SK-N-SH (cell line): Measurements from ENCODE around the gene KNDC1. TPM values are rescaled to one million over a fixed set of nuclear protein-coding genes. Genes with fewer than 3 reads are reported as not detected.

ENCODE experiments used
- CTCF ChIA-PET: fragments of 300-600, 350-600 bp; formaldehyde crosslinking; extraction: SDS; loops from one replicate; lab custom pipeline; 2021; lab: Yijun Ruan, JAX
- POLR2A ChIA-PET: fragments of 350-600 bp; sonication (Branson Sonifier 250); formaldehyde crosslinking; extraction: SDS; loops from one replicate; lab custom pipeline; 2020; ENCODE audit warnings: antibody characterized with exemption, inconsistent platforms; lab: Yijun Ruan, JAX
- DNase-seq: peaks from one replicate; pipeline ENCODE4 v3.0.0; 2012
- H2AFZ ChIP-seq: fragments of 200-600 bp; sonication (generic); 2 replicates; pipeline ENCODE4 v1.8.1; 2016; ENCODE audit warnings: antibody characterized with exemption, mild to moderate bottlenecking, low read depth
- H3F3A ChIP-seq: fragments of 200-600 bp; sonication (generic); replicated peaks from 2 replicates; pipeline ENCODE3; 2016; ENCODE audit warnings: antibody characterized with exemption, mild to moderate bottlenecking; ENCODE audit not compliant: insufficient read depth
- H3K27ac ChIP-seq, 2 experiments: fragments of 200-500 bp in 1 of 2; fragments of 200-600 bp in 1 of 2; sonication (Bioruptor generic) in 1 of 2; sonication (generic), shearing (Covaris generic) in 1 of 2; 2 replicates each; pipeline versions ENCODE4 v1.5.1 to v1.6.1; 2014 to 2016; ENCODE audit warnings: low read depth in 2 of 2, inconsistent platforms in 1 of 2, low read length in 1 of 2, mild to moderate bottlenecking in 1 of 2, mixed read lengths in 1 of 2
- H3K27me3 ChIP-seq: fragments of 200-600 bp; sonication (generic), shearing (Covaris generic); 2 replicates; pipeline ENCODE4 v1.6.1; 2016; ENCODE audit warnings: mixed run types; ENCODE audit not compliant: insufficient read depth
- H3K36me3 ChIP-seq, 2 experiments: fragments of 200-500 bp in 1 of 2; fragments of 200-600 bp in 1 of 2; sonication (Bioruptor generic) in 1 of 2; sonication (generic) in 1 of 2; replicated peaks in 1 of 2; 2 replicates each; pipeline versions ENCODE3 to v1.5.1; 2014 to 2016; ENCODE audit warnings: low read length in 1 of 2, mild to moderate bottlenecking in 1 of 2; ENCODE audit not compliant: insufficient read depth in 2 of 2, control insufficient read depth in 1 of 2
- H3K4me1 ChIP-seq, 2 experiments: fragments of 200-500 bp in 1 of 2; fragments of 200-600 bp in 1 of 2; sonication (Bioruptor generic) in 1 of 2; sonication (generic), shearing (Covaris generic) in 1 of 2; 2 replicates each; pipeline versions ENCODE4 v1.5.1 to v1.6.1; 2014 to 2016; ENCODE audit warnings: low read depth in 1 of 2, low read length in 1 of 2, mixed run types in 1 of 2; ENCODE audit not compliant: insufficient read depth in 2 of 2, control insufficient read depth in 1 of 2
- H3K4me2 ChIP-seq: fragments of 200-600 bp; sonication (generic), shearing (Covaris generic); 2 replicates; pipeline ENCODE4 v1.6.1; 2017; ENCODE audit warnings: mixed run types
- H3K4me3 ChIP-seq, 2 experiments: fragments of 200-500 bp in 1 of 2; fragments of 200-600 bp in 1 of 2; sonication (Bioruptor generic) in 1 of 2; sonication (generic), shearing (Covaris generic) in 1 of 2; 2 replicates each; pipeline versions ENCODE4 v1.5.1 to v1.8.1; 2014 to 2016; ENCODE audit warnings: low read depth in 2 of 2, inconsistent platforms in 1 of 2, low read length in 1 of 2, mild to moderate bottlenecking in 1 of 2, mixed read lengths in 1 of 2, moderate library complexity in 1 of 2
- H3K79me2 ChIP-seq: fragments of 200-600 bp; sonication (generic); 2 replicates; pipeline ENCODE4 v1.8.1; 2017; ENCODE audit warnings: mild to moderate bottlenecking; ENCODE audit not compliant: insufficient read depth
- H3K9ac ChIP-seq: fragments of 200-600 bp; sonication (generic); 2 replicates; pipeline ENCODE4 v1.6.1; 2017; ENCODE audit warnings: mixed run types
- H3K9me2 ChIP-seq: fragments of 200-600 bp; sonication (generic); 2 replicates; pipeline ENCODE4 v1.6.1; 2017; ENCODE audit warnings: mixed run types
- H3K9me3 ChIP-seq: fragments of 200-600 bp; sonication (generic); 2 replicates; pipeline ENCODE4 v1.6.1; 2017; ENCODE audit warnings: mixed run types, mild to moderate bottlenecking, moderate library complexity
- H4K20me1 ChIP-seq: fragments of 200-600 bp; sonication (generic); 2 replicates; pipeline ENCODE4 v1.6.1; 2017; ENCODE audit warnings: mild to moderate bottlenecking, mixed run types; ENCODE audit not compliant: insufficient read depth
- GATA2 ChIP-seq: sonication (generic); formaldehyde crosslinking; IDR thresholded peaks from 2 replicates; pipeline ENCODE4 v1.5.0; 2020; ENCODE audit warnings: mild to moderate bottlenecking, missing genetic modification reagents
- JUND ChIP-seq: IDR thresholded peaks from 2 replicates; pipeline ENCODE4 v1.4.0; 2012
- MEF2A ChIP-seq: IDR thresholded peaks from 2 replicates; pipeline ENCODE4 v1.4.0; 2012; ENCODE audit warnings: low read depth, borderline replicate concordance
- MXI1 ChIP-seq: IDR thresholded peaks from 2 replicates; pipeline ENCODE4 v1.6.1; 2012; ENCODE audit warnings: mild to moderate bottlenecking, low read depth, low read length, improper control_type of control experiment
- NFIC ChIP-seq: IDR thresholded peaks from 2 replicates; pipeline ENCODE4 v1.4.0; 2012; ENCODE audit warnings: borderline replicate concordance
- POLR2AphosphoS5 ChIP-seq: IDR thresholded peaks from 2 replicates; pipeline ENCODE4 v1.6.1; 2012; ENCODE audit warnings: low read depth, low read length
- RFX5 ChIP-seq: IDR thresholded peaks from 2 replicates; pipeline ENCODE4 v1.6.1; 2012; ENCODE audit warnings: mild to moderate bottlenecking, improper control_type of control experiment, low read length
- RXRA ChIP-seq: IDR thresholded peaks from 2 replicates; pipeline ENCODE4 v1.4.0; 2012; ENCODE audit warnings: low read depth, mild to moderate bottlenecking, borderline replicate concordance
- SIN3A ChIP-seq: IDR thresholded peaks from 2 replicates; pipeline ENCODE4 v1.6.1; 2012; ENCODE audit warnings: low read depth, mild to moderate bottlenecking, low read length, moderate library complexity, borderline replicate concordance
- SMC3 ChIP-seq: IDR thresholded peaks from 2 replicates; pipeline ENCODE4 v1.6.1; 2012; ENCODE audit warnings: low read depth, low read length, improper control_type of control experiment
- TAF1 ChIP-seq: IDR thresholded peaks from 2 replicates; pipeline ENCODE4 v1.6.1; 2012; ENCODE audit warnings: low read depth, mild to moderate bottlenecking, low read length, moderate library complexity, borderline replicate concordance
- whole genome bisulfite sequencing: methylation state at CpG from one replicate; pipeline ENCODE4 v1.1.6; 2017; ENCODE audit warnings: low lambda C conversion rate; 5-methylcytosine and 5-hydroxymethylcytosine counted together
- polyA plus RNA-seq, 3 experiments: library from polyadenylated mRNA; depleted of rRNA; stranded (reverse); fragments of >200 nt; gene quantifications; 2 replicates each; pipeline ENCODE4 v1.2.3, GENCODE V29; 2012
- TF ChIP-seq, protein P1 (sequence below): IDR thresholded peaks from 2 replicates; pipeline ENCODE4 v1.6.1; 2012; ENCODE audit warnings: mild to moderate bottlenecking, low read depth, low read length, moderate library complexity
- TF ChIP-seq, protein P2 (sequence below): IDR thresholded peaks from 2 replicates; pipeline ENCODE4 v1.4.0; 2012; ENCODE audit warnings: low read depth, borderline replicate concordance
- TF ChIP-seq, protein P3 (sequence below): fragments of 150-350 bp; IDR thresholded peaks from 2 replicates; pipeline ENCODE4 v1.6.1; 2016; ENCODE audit warnings: mild to moderate bottlenecking, low read depth, low read length
- TF ChIP-seq, protein P4 (sequence below): IDR thresholded peaks from 2 replicates; pipeline ENCODE4 v1.4.0; 2012; ENCODE audit warnings: low read depth, borderline replicate concordance

KNDC1 gene
- polyA plus RNA-seq, 1 of the 3 experiments (the other 2 are of a cell fraction): 1.4 TPM

DNA sequence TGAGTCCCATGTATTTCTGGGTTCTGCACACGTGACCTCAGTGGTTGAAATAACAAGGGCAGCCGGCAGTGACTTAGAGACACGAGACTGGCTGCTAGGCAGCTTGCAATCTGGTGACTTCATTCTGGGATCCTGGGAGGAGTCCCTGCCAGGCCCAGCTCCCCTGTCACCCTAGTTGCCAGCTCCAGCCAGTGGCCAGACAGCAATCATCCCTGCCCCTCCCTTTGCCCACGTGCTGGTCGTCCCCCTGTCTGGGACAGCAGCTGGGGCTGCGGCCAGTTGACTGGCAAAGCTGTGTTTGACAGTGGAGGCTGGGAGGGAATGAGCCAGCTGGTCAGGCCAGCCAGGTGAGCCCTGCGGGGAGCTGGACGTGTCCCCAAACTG lies 42.3 kb upstream of the KNDC1 start (continued):
- TF ChIP-seq MEF2A: no peak

DNA sequence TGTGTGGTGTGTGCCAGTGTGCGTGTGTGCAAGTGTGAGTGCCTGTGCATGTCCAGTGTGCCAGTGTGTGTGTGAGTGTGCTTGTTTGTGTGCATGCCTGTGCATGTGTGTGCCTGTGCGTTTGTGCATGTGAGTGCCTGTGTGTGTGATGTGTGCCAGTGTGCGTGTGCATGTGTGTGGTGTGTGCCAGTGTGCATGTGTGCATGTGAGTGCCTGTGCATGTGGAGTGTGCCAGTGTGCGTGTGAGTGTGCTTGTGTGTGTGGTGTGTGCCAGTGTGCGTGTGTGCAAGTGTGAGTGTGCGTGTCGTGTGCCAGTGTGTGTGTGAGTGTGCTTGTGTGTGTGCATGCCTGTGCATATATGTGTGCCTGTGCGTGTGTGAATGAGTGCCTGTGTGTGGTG lies 38.5 kb upstream of the KNDC1 start:
- no peaks in the 10 kb centered on the region for H3K9me2 ChIP-seq
- H3K27ac ChIP-seq: no peak overlapping the region
- no peak overlapping the region for H3K4me3 ChIP-seq
- no peaks in the 10 kb centered on the region for H3K36me3 ChIP-seq
- H2AFZ ChIP-seq: no peak overlapping the region
- ChIA-PET CTCF (interaction anchor here (1.0 kb wide), 1 partner anchor 26 kb away, joined by 3 read pairs; no protein-coding TSS in a partner anchor), POLR2A (no interaction called here)
- 46% methylated on average over 8 of the region's 8 CpGs for WGBS
- no peaks in the 10 kb centered on the region for H3F3A ChIP-seq
- no peak for DNase-seq
- H3K9ac ChIP-seq: no peak overlapping the region
- H3K9me3 ChIP-seq: no peaks in the 10 kb centered on the region
- no peaks in the 10 kb centered on the region for H4K20me1 ChIP-seq
- no peak overlapping the region for H3K4me2 ChIP-seq
- no peaks in the 10 kb centered on the region for H3K4me1 ChIP-seq
- no peaks in the 10 kb centered on the region for H3K27me3 ChIP-seq
- TF ChIP-seq GATA2 (CRISPR knock-in tag) (no peak), JUND (no peak), POLR2AphosphoS5 (no peak), MEF2A (no peak), MXI1 (no peak), NFIC (no peak), SIN3A (no peak), TAF1 (no peak), RFX5 (no peak), SMC3 (no peak), RXRA (no peak)
- TF ChIP-seq, protein P1, sequence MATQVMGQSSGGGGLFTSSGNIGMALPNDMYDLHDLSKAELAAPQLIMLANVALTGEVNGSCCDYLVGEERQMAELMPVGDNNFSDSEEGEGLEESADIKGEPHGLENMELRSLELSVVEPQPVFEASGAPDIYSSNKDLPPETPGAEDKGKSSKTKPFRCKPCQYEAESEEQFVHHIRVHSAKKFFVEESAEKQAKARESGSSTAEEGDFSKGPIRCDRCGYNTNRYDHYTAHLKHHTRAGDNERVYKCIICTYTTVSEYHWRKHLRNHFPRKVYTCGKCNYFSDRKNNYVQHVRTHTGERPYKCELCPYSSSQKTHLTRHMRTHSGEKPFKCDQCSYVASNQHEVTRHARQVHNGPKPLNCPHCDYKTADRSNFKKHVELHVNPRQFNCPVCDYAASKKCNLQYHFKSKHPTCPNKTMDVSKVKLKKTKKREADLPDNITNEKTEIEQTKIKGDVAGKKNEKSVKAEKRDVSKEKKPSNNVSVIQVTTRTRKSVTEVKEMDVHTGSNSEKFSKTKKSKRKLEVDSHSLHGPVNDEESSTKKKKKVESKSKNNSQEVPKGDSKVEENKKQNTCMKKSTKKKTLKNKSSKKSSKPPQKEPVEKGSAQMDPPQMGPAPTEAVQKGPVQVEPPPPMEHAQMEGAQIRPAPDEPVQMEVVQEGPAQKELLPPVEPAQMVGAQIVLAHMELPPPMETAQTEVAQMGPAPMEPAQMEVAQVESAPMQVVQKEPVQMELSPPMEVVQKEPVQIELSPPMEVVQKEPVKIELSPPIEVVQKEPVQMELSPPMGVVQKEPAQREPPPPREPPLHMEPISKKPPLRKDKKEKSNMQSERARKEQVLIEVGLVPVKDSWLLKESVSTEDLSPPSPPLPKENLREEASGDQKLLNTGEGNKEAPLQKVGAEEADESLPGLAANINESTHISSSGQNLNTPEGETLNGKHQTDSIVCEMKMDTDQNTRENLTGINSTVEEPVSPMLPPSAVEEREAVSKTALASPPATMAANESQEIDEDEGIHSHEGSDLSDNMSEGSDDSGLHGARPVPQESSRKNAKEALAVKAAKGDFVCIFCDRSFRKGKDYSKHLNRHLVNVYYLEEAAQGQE: no peak
- TF ChIP-seq, protein P2, sequence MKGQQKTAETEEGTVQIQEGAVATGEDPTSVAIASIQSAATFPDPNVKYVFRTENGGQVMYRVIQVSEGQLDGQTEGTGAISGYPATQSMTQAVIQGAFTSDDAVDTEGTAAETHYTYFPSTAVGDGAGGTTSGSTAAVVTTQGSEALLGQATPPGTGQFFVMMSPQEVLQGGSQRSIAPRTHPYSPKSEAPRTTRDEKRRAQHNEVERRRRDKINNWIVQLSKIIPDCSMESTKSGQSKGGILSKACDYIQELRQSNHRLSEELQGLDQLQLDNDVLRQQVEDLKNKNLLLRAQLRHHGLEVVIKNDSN: no peak
- TF ChIP-seq, protein P3, sequence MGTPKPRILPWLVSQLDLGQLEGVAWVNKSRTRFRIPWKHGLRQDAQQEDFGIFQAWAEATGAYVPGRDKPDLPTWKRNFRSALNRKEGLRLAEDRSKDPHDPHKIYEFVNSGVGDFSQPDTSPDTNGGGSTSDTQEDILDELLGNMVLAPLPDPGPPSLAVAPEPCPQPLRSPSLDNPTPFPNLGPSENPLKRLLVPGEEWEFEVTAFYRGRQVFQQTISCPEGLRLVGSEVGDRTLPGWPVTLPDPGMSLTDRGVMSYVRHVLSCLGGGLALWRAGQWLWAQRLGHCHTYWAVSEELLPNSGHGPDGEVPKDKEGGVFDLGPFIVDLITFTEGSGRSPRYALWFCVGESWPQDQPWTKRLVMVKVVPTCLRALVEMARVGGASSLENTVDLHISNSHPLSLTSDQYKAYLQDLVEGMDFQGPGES: no peak
- TF ChIP-seq, protein P4, sequence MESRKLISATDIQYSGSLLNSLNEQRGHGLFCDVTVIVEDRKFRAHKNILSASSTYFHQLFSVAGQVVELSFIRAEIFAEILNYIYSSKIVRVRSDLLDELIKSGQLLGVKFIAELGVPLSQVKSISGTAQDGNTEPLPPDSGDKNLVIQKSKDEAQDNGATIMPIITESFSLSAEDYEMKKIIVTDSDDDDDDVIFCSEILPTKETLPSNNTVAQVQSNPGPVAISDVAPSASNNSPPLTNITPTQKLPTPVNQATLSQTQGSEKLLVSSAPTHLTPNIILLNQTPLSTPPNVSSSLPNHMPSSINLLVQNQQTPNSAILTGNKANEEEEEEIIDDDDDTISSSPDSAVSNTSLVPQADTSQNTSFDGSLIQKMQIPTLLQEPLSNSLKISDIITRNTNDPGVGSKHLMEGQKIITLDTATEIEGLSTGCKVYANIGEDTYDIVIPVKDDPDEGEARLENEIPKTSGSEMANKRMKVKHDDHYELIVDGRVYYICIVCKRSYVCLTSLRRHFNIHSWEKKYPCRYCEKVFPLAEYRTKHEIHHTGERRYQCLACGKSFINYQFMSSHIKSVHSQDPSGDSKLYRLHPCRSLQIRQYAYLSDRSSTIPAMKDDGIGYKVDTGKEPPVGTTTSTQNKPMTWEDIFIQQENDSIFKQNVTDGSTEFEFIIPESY: no peak
- H3K79me2 ChIP-seq: no peaks in the 10 kb centered on the region
